Esophagus squamous epithelium (tissue), 5 donors: ENCODE measurements around the gene PARP15. TPM values are rescaled to one million over a fixed set of nuclear protein-coding genes. Genes with fewer than 3 reads are reported as not detected.

Source experiments
- DNase-seq: peaks from one replicate; lab custom pipeline; 2025; lab: John Stamatoyannopoulos, UW
- H3K27ac ChIP-seq, 4 donors: fragments of 200-600 bp; sonication (generic); one replicate each; pipeline ENCODE4 v1.5.1; 2016 to 2019; ENCODE audit warnings: mild to moderate bottlenecking in 1 of 4
- H3K27me3 ChIP-seq, 4 donors: fragments of 200-600 bp; sonication (generic); 1 replicate in 3 of 4; 2 replicates in 1 of 4; pipeline versions ENCODE4 v1.5.1 to v1.6.0; 2017 to 2021; ENCODE audit warnings: antibody characterized with exemption in 1 of 4
- H3K36me3 ChIP-seq, 3 donors: fragments of 200-600 bp; sonication (generic); one replicate each; pipeline ENCODE4 v1.5.1; 2016 to 2019
- H3K4me1 ChIP-seq, 3 donors: fragments of 200-600 bp; sonication (generic); one replicate each; pipeline ENCODE4 v1.5.1; 2017 to 2019
- H3K4me3 ChIP-seq, 4 donors: fragments of 200-600 bp; sonication (generic); 1 replicate in 3 of 4; 2 replicates in 1 of 4; pipeline ENCODE4 v1.5.1; 2016 to 2019; ENCODE audit warnings: mild to moderate bottlenecking in 2 of 4, moderate library complexity in 1 of 4
- H3K9me3 ChIP-seq, 3 donors: fragments of 200-600 bp; sonication (generic); one replicate each; pipeline ENCODE4 v1.5.1; 2016 to 2019
- CTCF ChIP-seq, 6 experiments: fragments of 450-650 bp in 4 of 6; fragments of 200-600 bp in 2 of 6; sonication (generic) in 2 of 6; IDR thresholded peaks; one replicate each; pipeline ENCODE4 v1.5.1; 2016 to 2019; ENCODE audit warnings: antibody characterized with exemption in 6 of 6, mild to moderate bottlenecking in 4 of 6, moderate library complexity in 4 of 6
- POLR2A ChIP-seq, 4 donors: fragments of 450-650 bp; IDR thresholded peaks; one replicate each; pipeline ENCODE4 v1.6.1; 2017; ENCODE audit warnings: antibody characterized with exemption in 4 of 4, mild to moderate bottlenecking in 4 of 4, moderate library complexity in 3 of 4
- WGBS, 2 donors: methylation state at CpG; one replicate each; pipeline ENCODE4 v1.1.5; 2018; 5-methylcytosine and 5-hydroxymethylcytosine counted together
- intact Hi-C: fragments of 100-400 bp; cut with DNase I; formaldehyde crosslinking; loops from one replicate; pipeline ENCODE4 v1.15.0; 2022
- total RNA-seq, 4 donors: library from RNA; depleted of rRNA; stranded (reverse); fragments of >200 nt; gene quantifications; one replicate each; pipeline ENCODE4 v1.1.0, GENCODE V29; 2016
- donor health status: DM: yes; HTN: yes; CAD: no.

PARP15 gene
- total RNA-seq, 4 donors from 2014 or later = 0.08 to 2.3 (median 0.42) TPM

- H3K36me3 ChIP-seq = peaks cover 6 to 72% (median 28%) of the 10 kb centered on the region in 3 donors
- H3K4me3 ChIP-seq = no peak overlapping the region
- no peaks in the 10 kb centered on the region for H3K9me3 ChIP-seq
- H3K27ac ChIP-seq = no peak overlapping the region
- no peak for TF ChIP-seq CTCF (IDR thresholded peaks at IDR 0.05)
- no peak for TF ChIP-seq POLR2A (IDR thresholded peaks at IDR 0.05)
- H3K4me1 ChIP-seq = peaks cover 0 to 44% (median 19%) of the 10 kb centered on the region in 3 donors
- no peak for DNase-seq
- WGBS, 2 donors = 63 to 66% methylated on average over 3 of the region's 3 CpGs
- no peaks in the 10 kb centered on the region for H3K27me3 ChIP-seq
- intact Hi-C loops = no loop called here
Measured at GRCh38 chr3:122568755-122569154, 8.7 kb upstream of the PARP15 start.

GRCh38 chr3:122572940-122573412, 4.5 kb upstream of the PARP15 start:
- H3K27ac ChIP-seq = peak overlapping the region; percentile 25 to 63 (median 46)
- no peaks in the 10 kb centered on the region for H3K27me3 ChIP-seq
- 5 to 27% methylated on average over 3 of the region's 3 CpGs for WGBS, 2 donors
- H3K9me3 ChIP-seq = no peaks in the 10 kb centered on the region
- TF ChIP-seq CTCF (IDR thresholded peaks at IDR 0.05) = peak in 1 of 6 experiments; percentile 11
- TF ChIP-seq POLR2A (IDR thresholded peaks at IDR 0.05) = no peak
- intact Hi-C loops = loop anchor here (5.0 kb wide), 1 partner anchor 99 kb away; no protein-coding TSS in a partner anchor
- peaks cover 4 to 25% (median 13%) of the 10 kb centered on the region in 3 donors for H3K4me1 ChIP-seq
- peaks cover 6 to 50% (median 17%) of the 10 kb centered on the region in 3 donors for H3K36me3 ChIP-seq
- DNase-seq = no peak
- no peak overlapping the region for H3K4me3 ChIP-seq

GRCh38 chr3:122576174-122576940, 1.1 kb upstream of the PARP15 start:
- H3K27me3 ChIP-seq = no peaks in the 10 kb centered on the region
- no peak overlapping the region for H3K27ac ChIP-seq
- intact Hi-C loops = no loop called here
- peaks cover 4 to 16% (median 10%) of the 10 kb centered on the region in 3 donors for H3K36me3 ChIP-seq
- WGBS, 2 donors = 62 to 63% methylated on average over 8 of the region's 8 CpGs
- DNase-seq = no peak
- peaks cover 4 to 31% (median 13%) of the 10 kb centered on the region in 3 donors for H3K4me1 ChIP-seq
- no peak overlapping the region for H3K4me3 ChIP-seq
- TF ChIP-seq CTCF (IDR thresholded peaks at IDR 0.05) = no peak
- no peak for TF ChIP-seq POLR2A (IDR thresholded peaks at IDR 0.05)
- peaks cover 0 to under 1% (median 0%) of the 10 kb centered on the region in 3 donors for H3K9me3 ChIP-seq

- peaks cover 4 to 20% (median 6%) of the 10 kb centered on the region in 3 donors for H3K4me1 ChIP-seq
- peaks cover 0 to 18% (median 13%) of the 10 kb centered on the region in 3 donors for H3K9me3 ChIP-seq
- peak overlapping the region; percentile 33 to 67 (median 54) for H3K4me3 ChIP-seq
- WGBS, 2 donors = 51 to 59% methylated on average over 5 of the region's 5 CpGs
- TF ChIP-seq POLR2A (IDR thresholded peaks at IDR 0.05) (no peak), CTCF (IDR thresholded peaks at IDR 0.05) (no peak)
- no peaks in the 10 kb centered on the region for H3K27me3 ChIP-seq
- no peak for DNase-seq
- H3K36me3 ChIP-seq = peaks cover 0 to 3% (median 0%) of the 10 kb centered on the region in 3 donors
- intact Hi-C loops = no loop called here
- H3K27ac ChIP-seq = no peak overlapping the region
Measured at GRCh38 chr3:122578069-122578740, 755 bp downstream of the PARP15 start.
